IgD-negative memory B cell (primary cell): Measurements from ENCODE around the gene DDB1. TPM values are rescaled to one million over a fixed set of nuclear protein-coding genes. Genes with fewer than 3 reads are reported as not detected.
A peak's percentile ranks its signal among the peaks of the same experiment; 100 is the strongest.

Source experiments
- H3K27ac Mint-ChIP-seq, 3 donors: one replicate each; pipeline ENCODE4 v1.8.0; 2020 to 2022; ENCODE audit warnings: mild to moderate bottlenecking in 3 of 3, mixed read lengths in 3 of 3, moderate library complexity in 1 of 3
- H3K27me3 Mint-ChIP-seq: one replicate; pipeline ENCODE4 v1.8.0; 2021; ENCODE audit warnings: mixed read lengths
- H3K36me3 Mint-ChIP-seq: one replicate; pipeline ENCODE4 v1.8.0; 2020; ENCODE audit warnings: mild to moderate bottlenecking, mixed read lengths
- H3K4me1 Mint-ChIP-seq, 3 donors: one replicate each; pipeline ENCODE4 v1.8.0; 2020 to 2022; ENCODE audit warnings: mixed read lengths in 3 of 3, mild to moderate bottlenecking in 1 of 3
- H3K4me3 Mint-ChIP-seq, 4 donors: one replicate each; pipeline ENCODE4 v1.8.0; 2020 to 2022; ENCODE audit warnings: mild to moderate bottlenecking in 4 of 4, mixed read lengths in 4 of 4, moderate library complexity in 3 of 4
- H3K9me3 Mint-ChIP-seq, 3 donors: one replicate each; pipeline ENCODE4 v1.8.0; 2020 to 2021; ENCODE audit warnings: mixed read lengths in 3 of 3, mild to moderate bottlenecking in 1 of 3
- polyA plus RNA-seq: library from polyadenylated mRNA; unstranded; fragments of 300-500 nt; fragmentation: Illumina TruSeq; gene quantifications from one replicate; pipeline ENCODE4 v1.2.3, GENCODE V29; 2021

DDB1 gene
- polyA plus RNA-seq, 1 donor from 2014 or later: 81.7 TPM

DNA sequence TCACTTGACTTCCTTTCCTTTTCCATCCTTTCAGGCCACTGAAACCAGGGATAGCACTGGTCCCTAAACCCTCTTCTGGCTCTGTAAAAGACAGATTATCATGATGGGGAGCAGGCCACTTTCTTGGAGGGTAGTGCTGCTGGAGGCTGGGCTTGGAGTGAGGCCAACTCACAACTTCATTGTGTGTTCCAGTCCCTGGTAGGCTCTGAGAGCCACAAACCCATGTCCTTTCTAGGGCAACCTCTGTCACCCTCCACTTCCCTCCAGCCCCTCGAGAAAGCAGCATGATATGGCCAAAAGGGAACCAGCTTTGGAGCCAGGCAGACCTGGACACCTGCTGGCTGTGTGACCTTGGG lies 2.4 kb upstream of the DDB1 start:
- H3K4me1 Mint-ChIP-seq: peaks cover 30 to 34% (median 32%) of the 10 kb centered on the region in 3 donors
- H3K36me3 Mint-ChIP-seq: peaks cover 4% of the 10 kb centered on the region
- no peaks in the 10 kb centered on the region for H3K9me3 Mint-ChIP-seq
- peak overlapping the region in 2 of 3 donors; percentile 67 to 81 for H3K27ac Mint-ChIP-seq
- no peaks in the 10 kb centered on the region for H3K27me3 Mint-ChIP-seq
- H3K4me3 Mint-ChIP-seq: peak overlapping the region in 1 of 4 donors; percentile 85

DNA sequence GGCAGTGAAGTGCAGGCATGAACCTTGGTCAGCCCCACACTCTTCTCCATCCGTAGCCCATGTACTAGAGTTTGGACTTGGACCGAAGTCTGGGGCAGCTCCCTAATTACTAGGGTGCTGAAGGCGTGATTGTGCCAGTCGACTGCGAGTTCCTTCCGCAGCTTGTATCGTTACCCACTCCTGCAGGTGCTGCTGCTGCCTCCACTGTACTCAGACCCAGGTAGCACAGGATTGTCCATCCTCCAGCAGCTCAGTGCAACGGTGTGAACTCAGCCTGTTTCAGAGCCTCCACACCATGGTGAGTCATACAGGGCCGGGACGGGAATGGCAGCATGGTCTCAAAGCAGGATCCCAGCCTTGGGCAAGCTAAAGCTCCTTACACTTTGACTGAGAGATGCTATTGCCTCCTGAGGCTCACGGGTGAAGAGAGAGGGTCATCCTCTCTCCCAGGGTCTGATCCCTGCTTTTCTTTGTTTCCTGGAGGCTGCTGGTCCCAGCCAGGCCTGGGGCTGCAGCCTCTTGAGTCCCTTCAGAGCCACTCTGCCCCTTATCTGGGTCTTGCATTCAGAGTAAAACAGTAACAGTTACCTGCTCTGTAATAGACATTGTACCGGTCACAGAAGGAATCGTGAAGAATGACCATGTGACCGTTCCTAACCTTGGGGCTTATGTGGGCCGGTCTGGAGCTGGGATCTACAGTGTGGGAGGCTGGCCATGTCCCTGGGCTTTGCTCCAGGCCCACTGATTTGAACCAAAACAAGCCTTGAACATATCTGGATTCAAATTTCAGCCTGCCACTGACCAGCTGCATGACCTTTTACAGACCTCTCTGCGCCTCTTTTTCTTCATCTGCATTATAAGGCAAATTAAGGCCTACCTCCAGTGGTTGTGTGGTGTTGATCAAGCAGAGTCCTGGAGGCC lies 1.8 kb upstream of the DDB1 start:
- Mint-ChIP-seq H3K4me3 (peak overlapping the region in 3 of 4 donors; percentile 12 to 97 (median 85)), H3K36me3 (peaks cover 3% of the 10 kb centered on the region), H3K9me3 (no peaks in the 10 kb centered on the region), H3K27ac (peak overlapping the region; percentile 84 to 96 (median 95)), H3K27me3 (no peaks in the 10 kb centered on the region), H3K4me1 (peaks cover 32 to 40% (median 34%) of the 10 kb centered on the region in 3 donors)

DNA sequence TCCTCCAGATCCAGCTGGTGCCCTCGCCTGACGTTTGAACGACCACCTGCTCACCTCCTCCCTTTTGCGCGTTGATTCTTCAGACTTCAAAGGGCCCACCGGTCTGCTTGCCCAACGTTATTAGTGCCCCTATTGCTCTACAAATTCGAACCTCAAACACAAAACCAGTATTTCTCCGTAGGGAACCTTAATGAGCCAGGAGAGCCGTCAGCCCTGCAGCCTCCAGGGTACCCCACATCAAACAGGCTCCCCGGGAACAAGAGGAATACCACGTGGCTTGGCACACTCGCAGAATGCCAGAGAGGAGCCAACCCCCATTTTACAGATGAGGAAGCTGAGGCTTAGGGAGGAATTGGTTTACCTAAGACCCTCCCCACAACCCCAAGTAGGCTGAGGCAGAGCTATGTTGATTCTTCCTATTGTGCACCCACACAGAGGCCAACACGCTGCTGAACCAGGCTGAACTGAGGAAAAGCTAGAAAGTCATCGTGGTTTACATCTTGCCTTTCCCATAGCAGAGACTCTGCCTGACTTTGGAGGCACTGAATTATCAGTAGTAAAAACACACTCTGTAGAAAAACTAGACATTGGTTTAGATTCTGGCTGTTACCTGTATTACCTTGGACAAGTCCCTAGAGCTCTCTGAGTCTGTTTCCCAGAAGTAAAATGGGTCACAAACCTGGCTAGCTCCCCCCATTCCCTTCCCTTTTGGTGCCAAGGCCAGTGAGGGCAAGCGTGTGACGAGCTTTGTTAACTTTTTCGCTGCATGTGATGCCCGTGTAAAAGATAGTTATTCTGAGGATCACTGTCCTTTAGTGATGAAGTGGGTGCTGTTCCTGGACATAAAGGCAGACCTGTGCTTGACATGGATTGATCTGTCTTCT lies 887 bp upstream of the DDB1 start:
- Mint-ChIP-seq H3K36me3 (no peaks in the 10 kb centered on the region), H3K4me1 (peaks cover 36 to 41% (median 38%) of the 10 kb centered on the region in 3 donors), H3K27ac (peak overlapping the region; percentile 84 to 96 (median 95)), H3K4me3 (peak overlapping the region; percentile 85 to 97 (median 92)), H3K9me3 (no peaks in the 10 kb centered on the region), H3K27me3 (no peaks in the 10 kb centered on the region)

DNA sequence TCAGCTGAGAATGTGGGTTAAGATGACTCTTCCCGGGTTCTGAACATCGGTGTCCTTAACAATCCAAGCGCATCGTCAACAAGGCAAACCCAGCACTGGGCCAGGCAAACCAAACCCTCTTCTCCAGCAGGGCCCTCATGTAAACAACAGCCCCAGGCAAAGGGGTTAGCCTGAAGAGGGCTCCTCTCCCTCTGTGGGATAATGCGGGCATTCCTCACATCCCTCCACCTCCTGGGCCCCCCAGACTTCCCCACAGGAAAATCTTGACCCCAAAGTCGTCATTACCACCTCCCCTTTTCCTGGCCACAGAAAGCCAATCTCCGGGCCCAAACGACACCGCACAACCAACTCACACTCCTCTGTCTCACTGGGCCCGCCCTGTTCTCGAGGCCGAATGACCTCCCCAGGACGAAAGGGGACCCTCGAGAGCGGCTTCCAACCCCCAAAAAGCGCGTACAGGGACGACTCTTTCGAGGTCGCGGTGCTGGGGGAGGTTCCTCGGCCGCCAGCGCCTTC lies 566 bp downstream of the DDB1 start:
- no peaks in the 10 kb centered on the region for H3K27me3 Mint-ChIP-seq
- no peaks in the 10 kb centered on the region for H3K36me3 Mint-ChIP-seq
- peak overlapping the region; percentile 85 to 97 (median 92) for H3K4me3 Mint-ChIP-seq
- peaks cover 38 to 41% (median 40%) of the 10 kb centered on the region in 3 donors for H3K4me1 Mint-ChIP-seq
- H3K27ac Mint-ChIP-seq: peak overlapping the region; percentile 84 to 96 (median 91)
- H3K9me3 Mint-ChIP-seq: no peaks in the 10 kb centered on the region

DNA sequence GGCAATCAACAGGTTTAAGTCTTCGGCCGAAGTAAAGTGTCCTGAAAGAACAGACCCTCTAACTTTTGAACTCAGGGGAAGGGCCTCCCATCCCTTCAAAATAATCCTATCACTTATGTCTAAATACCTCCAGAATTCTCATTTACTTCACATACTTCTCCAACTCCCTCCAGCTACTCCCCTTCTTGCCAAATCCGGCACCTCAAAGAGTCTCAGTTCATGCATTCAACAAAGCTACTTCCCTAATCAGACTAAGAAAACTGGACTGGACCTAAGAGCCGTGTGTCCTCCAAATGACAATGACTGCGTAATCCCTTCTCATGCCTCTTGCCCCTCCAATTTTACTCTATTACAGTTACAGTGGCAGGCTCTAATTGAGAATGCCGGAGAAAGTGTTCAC lies 1.3 kb downstream of the DDB1 start:
- Mint-ChIP-seq H3K4me3 (peak overlapping the region; percentile 85 to 97 (median 92)), H3K9me3 (no peaks in the 10 kb centered on the region), H3K4me1 (peaks cover 34 to 41% (median 40%) of the 10 kb centered on the region in 3 donors), H3K27me3 (no peaks in the 10 kb centered on the region), H3K36me3 (no peaks in the 10 kb centered on the region), H3K27ac (peak overlapping the region in 2 of 3 donors; percentile 84 to 96)

DNA sequence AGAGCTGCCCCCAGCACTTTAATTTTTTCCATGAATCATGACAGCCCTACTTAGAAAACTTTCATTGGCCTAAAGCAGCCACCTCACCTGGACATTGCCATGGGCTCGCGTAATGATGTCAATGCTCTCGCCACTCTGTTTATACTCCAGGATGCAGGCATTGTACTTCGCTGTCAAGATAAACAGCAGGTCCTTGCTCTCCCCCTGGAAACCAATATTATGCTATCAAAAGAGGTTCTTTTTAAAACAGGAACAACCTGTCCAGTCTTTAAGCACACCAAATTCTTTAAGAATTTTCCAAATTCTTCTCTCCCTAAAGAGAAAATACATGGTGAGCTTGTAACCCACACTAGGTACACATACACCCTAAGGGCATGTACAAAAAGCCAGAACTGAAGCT lies 3.0 kb downstream of the DDB1 start:
- H3K4me3 Mint-ChIP-seq: peak overlapping the region in 2 of 4 donors; percentile 24 to 85
- H3K4me1 Mint-ChIP-seq: peaks cover 30 to 35% (median 32%) of the 10 kb centered on the region in 3 donors
- H3K9me3 Mint-ChIP-seq: no peaks in the 10 kb centered on the region
- peak overlapping the region in 1 of 3 donors; percentile 29 for H3K27ac Mint-ChIP-seq
- H3K27me3 Mint-ChIP-seq: no peaks in the 10 kb centered on the region
- H3K36me3 Mint-ChIP-seq: peaks cover 4% of the 10 kb centered on the region

DNA sequence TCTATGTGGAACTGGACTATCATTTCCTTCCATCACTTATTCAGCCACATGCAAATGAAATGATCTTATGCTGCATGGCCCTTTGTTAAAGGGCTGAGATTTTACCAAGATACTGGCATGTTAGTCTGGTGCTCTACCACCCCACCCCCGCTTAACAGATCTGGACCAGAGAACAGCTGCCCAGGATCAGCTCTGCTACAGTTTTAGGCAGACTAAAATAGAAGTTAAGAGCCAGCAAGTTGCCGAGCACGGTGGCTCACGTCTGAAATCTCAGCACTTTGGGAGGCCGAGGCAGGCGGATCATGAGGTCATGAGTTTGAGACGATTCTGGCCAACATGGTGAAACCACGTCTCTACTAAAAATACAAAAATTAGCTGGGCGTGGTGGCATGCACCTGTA lies 4.6 kb downstream of the DDB1 start:
- Mint-ChIP-seq H3K9me3 (no peaks in the 10 kb centered on the region), H3K36me3 (peaks cover 4% of the 10 kb centered on the region), H3K27ac (no peak overlapping the region), H3K4me3 (peak overlapping the region in 1 of 4 donors; percentile 61), H3K4me1 (peaks cover 23 to 31% (median 25%) of the 10 kb centered on the region in 3 donors), H3K27me3 (no peaks in the 10 kb centered on the region)

DNA sequence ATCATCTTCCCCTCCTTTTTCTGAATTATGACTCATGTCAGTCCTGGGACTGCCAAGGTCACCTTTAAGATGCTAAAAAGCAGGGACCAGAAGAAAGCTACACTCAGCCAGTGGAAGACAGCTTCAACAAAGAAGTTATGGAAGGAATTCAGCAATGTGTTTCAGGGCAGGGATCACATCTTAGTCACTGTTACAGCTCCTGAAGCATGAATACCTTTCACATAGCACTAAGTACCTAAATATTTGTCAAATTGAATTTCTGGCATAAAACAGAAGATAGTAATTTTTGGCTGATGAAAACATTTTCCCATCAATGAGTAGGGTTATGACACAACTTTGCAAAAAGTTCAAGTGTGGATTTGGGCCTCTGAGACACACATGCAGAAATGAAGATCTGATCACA lies 5.2 kb downstream of the DDB1 start:
- no peaks in the 10 kb centered on the region for H3K9me3 Mint-ChIP-seq
- H3K36me3 Mint-ChIP-seq: peaks cover 7% of the 10 kb centered on the region
- H3K27ac Mint-ChIP-seq: no peak overlapping the region
- no peaks in the 10 kb centered on the region for H3K27me3 Mint-ChIP-seq
- no peak overlapping the region for H3K4me3 Mint-ChIP-seq
- H3K4me1 Mint-ChIP-seq: peaks cover 23 to 27% (median 25%) of the 10 kb centered on the region in 3 donors

DNA sequence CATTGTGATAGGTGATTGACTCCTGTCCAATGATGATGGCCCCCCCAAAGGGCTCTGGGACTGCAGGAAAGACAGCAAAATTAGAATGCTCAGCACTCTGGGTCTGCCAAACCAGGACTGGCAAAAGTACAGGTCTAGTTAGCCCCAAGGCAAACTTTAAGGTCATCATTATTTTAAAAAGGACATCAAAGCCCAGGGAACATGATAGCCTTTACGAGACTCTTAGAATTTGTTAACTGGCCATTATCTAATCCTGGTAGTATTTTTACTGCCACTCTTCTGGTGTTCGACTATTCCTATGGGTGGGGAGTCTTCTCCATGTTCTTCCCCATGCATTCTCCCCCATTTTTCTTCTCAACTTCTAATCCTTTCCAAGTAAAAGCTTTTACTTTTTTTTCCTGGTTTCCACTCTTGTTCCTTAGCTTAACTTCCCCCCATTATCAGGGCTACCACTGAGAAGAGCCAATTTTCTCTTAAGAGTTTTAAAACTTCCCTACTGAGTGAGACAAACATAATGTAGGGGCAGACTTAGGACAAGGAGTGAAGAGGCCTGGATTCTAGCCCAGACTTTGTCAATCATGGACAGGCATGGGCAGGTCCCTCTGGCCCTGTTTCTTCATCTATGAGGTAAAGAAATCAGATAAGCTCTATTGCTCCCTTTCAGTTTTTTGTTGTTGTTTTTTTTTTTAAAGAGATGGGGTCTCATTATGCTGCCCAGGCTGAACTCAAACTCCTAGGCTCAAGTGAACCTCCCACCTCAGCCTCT lies 7.1 kb downstream of the DDB1 start:
- Mint-ChIP-seq H3K27ac (no peak overlapping the region), H3K4me1 (peaks cover 9 to 11% (median 10%) of the 10 kb centered on the region in 3 donors), H3K36me3 (peaks cover 9% of the 10 kb centered on the region), H3K9me3 (no peaks in the 10 kb centered on the region), H3K27me3 (no peaks in the 10 kb centered on the region), H3K4me3 (peak overlapping the region in 1 of 4 donors; percentile 67)

DNA sequence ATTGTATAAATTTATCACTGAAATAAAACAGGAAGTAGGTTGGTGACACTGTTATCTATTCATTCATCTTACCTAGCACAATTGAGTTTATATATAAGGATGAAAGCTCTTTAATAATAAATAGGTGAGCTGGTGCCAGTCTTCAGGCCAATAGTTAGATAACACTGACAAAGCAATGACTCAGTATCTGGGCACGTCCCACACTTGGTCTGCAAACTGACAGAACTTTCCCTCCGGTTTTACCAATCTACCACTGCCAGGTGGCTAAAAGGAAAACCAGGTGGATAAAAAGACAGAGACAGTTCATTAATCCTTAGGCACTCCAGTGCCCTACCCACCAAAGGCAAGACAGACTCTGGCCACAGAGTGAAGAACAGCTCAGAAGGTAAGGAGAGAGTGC lies 17.6 kb downstream of the DDB1 start:
- Mint-ChIP-seq H3K9me3 (no peaks in the 10 kb centered on the region), H3K4me3 (no peak overlapping the region), H3K36me3 (peaks cover 3% of the 10 kb centered on the region), H3K27ac (no peak overlapping the region), H3K27me3 (no peaks in the 10 kb centered on the region), H3K4me1 (no peaks in the 10 kb centered on the region)

DNA sequence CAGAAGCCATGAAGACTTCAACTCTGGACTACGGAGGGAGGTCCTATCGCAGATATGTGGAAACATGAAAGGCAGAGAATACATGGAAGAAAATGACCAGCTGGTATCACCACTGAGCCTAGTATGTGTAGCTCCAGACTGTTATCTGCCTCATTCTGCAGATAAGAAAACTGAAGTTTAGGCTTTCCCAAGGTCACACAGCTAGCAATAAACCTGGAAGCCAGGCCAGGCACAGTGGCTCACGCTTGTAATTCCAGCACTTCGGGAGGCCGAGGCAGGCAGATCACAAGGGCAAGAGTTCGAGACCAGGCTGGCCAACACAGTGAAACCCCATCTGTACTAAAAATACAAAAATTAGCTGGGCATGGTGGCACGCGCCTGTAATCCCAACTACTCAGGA lies 22.2 kb downstream of the DDB1 start:
- no peaks in the 10 kb centered on the region for H3K4me1 Mint-ChIP-seq
- H3K27ac Mint-ChIP-seq: peak overlapping the region in 1 of 3 donors; percentile 83
- H3K36me3 Mint-ChIP-seq: peaks cover 3% of the 10 kb centered on the region
- no peaks in the 10 kb centered on the region for H3K9me3 Mint-ChIP-seq
- peak overlapping the region in 1 of 4 donors; percentile 35 for H3K4me3 Mint-ChIP-seq
- no peaks in the 10 kb centered on the region for H3K27me3 Mint-ChIP-seq

DNA sequence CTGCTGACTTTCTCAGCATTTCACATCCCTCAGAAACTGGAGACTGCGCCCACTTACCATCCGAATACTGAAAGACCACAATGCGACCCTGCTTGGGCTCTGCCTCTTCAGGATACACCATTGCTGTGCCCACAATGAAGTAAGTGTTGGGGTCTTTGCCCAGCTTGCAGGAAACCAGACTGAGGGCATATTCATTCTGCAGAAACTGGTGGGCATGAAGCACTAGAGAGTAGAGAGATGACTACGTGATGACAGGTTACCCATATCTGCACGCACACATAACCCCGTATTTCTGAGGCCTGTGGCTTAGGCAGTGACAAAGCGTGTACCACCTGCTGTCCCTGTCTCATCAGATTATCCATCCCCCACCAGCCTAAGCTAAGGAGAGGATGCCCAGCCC lies 23.2 kb downstream of the DDB1 start:
- H3K27ac Mint-ChIP-seq: peak overlapping the region in 1 of 3 donors; percentile 73
- peaks cover 3% of the 10 kb centered on the region for H3K36me3 Mint-ChIP-seq
- no peak overlapping the region for H3K4me3 Mint-ChIP-seq
- H3K27me3 Mint-ChIP-seq: no peaks in the 10 kb centered on the region
- H3K9me3 Mint-ChIP-seq: no peaks in the 10 kb centered on the region
- H3K4me1 Mint-ChIP-seq: no peaks in the 10 kb centered on the region

DNA sequence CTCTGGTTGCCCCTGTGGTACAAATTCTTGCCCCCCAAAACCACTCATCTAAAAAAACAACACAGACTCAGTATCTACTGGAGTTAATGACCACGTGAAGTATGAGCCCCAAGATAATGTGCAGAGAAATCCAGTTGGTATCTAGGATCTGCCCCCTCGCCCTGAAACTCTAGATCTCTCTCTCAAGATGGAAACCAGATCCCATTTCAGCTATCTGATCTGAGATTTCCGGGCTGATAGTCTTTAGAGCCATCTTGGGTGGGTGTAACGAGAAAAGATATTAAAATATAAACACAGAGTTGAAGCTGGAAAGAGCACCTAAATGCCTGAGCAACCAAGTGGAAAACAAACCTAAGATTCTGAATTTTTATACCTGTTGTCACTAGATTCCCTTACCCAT lies 23.8 kb downstream of the DDB1 start:
- Mint-ChIP-seq H3K27me3 (no peaks in the 10 kb centered on the region), H3K4me1 (no peaks in the 10 kb centered on the region), H3K4me3 (no peak overlapping the region), H3K27ac (no peak overlapping the region), H3K36me3 (peaks cover 3% of the 10 kb centered on the region), H3K9me3 (no peaks in the 10 kb centered on the region)

DNA sequence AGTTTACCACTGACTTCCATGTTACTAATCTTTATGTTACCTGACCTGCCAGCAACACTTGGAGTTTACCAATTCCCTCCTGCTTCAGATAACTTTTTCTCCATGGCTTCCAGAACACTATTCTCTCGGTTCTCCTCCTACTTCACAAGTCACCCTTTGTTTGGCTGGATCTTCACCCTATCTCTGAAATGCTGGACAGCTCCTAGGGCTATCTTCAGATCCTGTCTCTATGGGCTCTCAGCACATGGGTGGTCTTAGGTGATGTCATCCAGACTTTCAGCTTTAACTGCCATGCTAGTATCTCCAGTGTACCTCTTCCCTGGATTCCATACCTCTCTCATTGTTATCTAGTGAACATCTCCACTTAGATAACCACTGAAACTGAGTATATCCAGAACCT lies 25.6 kb downstream of the DDB1 start:
- H3K27me3 Mint-ChIP-seq: no peaks in the 10 kb centered on the region
- no peak overlapping the region for H3K4me3 Mint-ChIP-seq
- H3K4me1 Mint-ChIP-seq: no peaks in the 10 kb centered on the region
- H3K36me3 Mint-ChIP-seq: peaks cover 5% of the 10 kb centered on the region
- H3K27ac Mint-ChIP-seq: no peak overlapping the region
- H3K9me3 Mint-ChIP-seq: no peaks in the 10 kb centered on the region
